Activated T-cell treated with anti-CD3 and anti-CD28 coated beads for 1 hour (primary cell): ENCODE results near the gene ACOT2.
"Not testable (repeated sequence)": the region's sequence is repeated elsewhere in the genome, so short reads cannot be mapped to it uniquely, and the experiment has no call there.

ENCODE experiments used
- DNase-seq: peaks from one replicate; pipeline ENCODE4 v3.0.0-alpha.2; 2020; ENCODE audit warnings: low read depth

ACOT2 gene

GRCh38 chr14:73569185-73569958, at the start of gene ACOT2:
Gene ACOT2 (plus strand): TSS chr14:73569213. CDS start chr14:73569241, 28 bp downstream.
- DNase-seq: peak; percentile 71

GRCh38 chr14:73521229-73521628, 47.8 kb upstream of the ACOT2 start:
- DNase-seq: no peak

- no peak for DNase-seq
Measured at GRCh38 chr14:73524493-73524892, 44.5 kb upstream of the ACOT2 start.

GRCh38 chr14:73526036-73526984, 42.7 kb upstream of the ACOT2 start:
- no peak for DNase-seq

GRCh38 chr14:73529356-73529755, 39.7 kb upstream of the ACOT2 start:
- not testable (repeated sequence) for DNase-seq

GRCh38 chr14:73531971-73532370, 37.0 kb upstream of the ACOT2 start:
- not testable (repeated sequence) for DNase-seq

- DNase-seq: not testable (repeated sequence)
Measured at GRCh38 chr14:73537244-73538045, 31.6 kb upstream of the ACOT2 start.

GRCh38 chr14:73539017-73539416, 30.0 kb upstream of the ACOT2 start:
- DNase-seq: peak; percentile 11

- not testable (repeated sequence) for DNase-seq
Measured at GRCh38 chr14:73542961-73543360, 26.1 kb upstream of the ACOT2 start.

GRCh38 chr14:73545353-73545752, 23.7 kb upstream of the ACOT2 start:
- DNase-seq: not testable (repeated sequence)

- not testable (repeated sequence) for DNase-seq
Measured at GRCh38 chr14:73549097-73549496, 19.9 kb upstream of the ACOT2 start.

GRCh38 chr14:73549889-73550524, 19.0 kb upstream of the ACOT2 start:
- DNase-seq: not testable (repeated sequence)

- DNase-seq: no peak
Measured at GRCh38 chr14:73553845-73554244, 15.2 kb upstream of the ACOT2 start.

GRCh38 chr14:73557201-73557600, 11.8 kb upstream of the ACOT2 start:
- DNase-seq: not testable (repeated sequence)

- not testable (repeated sequence) for DNase-seq
Measured at GRCh38 chr14:73558238-73558637, 10.8 kb upstream of the ACOT2 start.

- DNase-seq: not testable (repeated sequence)
Measured at GRCh38 chr14:73562256-73562655, 6.8 kb upstream of the ACOT2 start.

- not testable (repeated sequence) for DNase-seq
Measured at GRCh38 chr14:73562696-73563095, 6.3 kb upstream of the ACOT2 start.

GRCh38 chr14:73566431-73566830, 2.6 kb upstream of the ACOT2 start:
- not testable (repeated sequence) for DNase-seq

GRCh38 chr14:73566935-73567334, 2.1 kb upstream of the ACOT2 start:
- not testable (repeated sequence) for DNase-seq

GRCh38 chr14:73567358-73567757, 1.7 kb upstream of the ACOT2 start:
- DNase-seq: no peak
